T follicular helper cell (primary cell): Measurements from ENCODE around the gene LRRN3.
"Not testable (repeated sequence)": the region's sequence is repeated elsewhere in the genome, so short reads cannot be mapped to it uniquely, and the experiment has no call there.

ENCODE experiments used
- DNase-seq: peaks from one replicate; pipeline ENCODE4 v3.0.0-alpha.2; 2020; ENCODE audit warnings: low read depth
- total RNA-seq, 2 experiments: gene quantifications; one replicate each; lab custom pipeline; 2026; lab: John Stamatoyannopoulos, UW

LRRN3 gene
- total RNA-seq: 17.5 to 21.3 reads per million in 2 experiments

DNA sequence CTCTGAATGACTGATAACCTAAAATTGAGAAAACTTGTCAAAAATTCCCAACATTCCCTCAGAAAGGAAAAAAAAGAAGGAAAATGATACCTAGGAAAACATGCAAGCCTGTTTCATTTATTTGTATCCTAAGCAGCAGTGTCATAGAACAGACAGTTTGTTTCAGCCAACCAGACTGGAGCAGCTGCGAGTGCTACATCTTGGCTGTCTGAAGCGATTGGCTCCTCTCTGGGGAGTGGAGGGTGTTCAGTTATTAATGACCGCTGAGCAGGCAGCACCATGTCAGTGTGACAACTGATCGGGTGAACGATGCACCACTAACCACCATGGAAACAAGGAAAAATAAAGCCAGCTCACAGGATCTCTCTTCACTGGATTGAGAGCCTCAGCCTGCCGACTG is at the start of gene LRRN3:
Gene LRRN3, plus strand, starts transcription at position 282 of the 400 bp plus-strand sequence. CDS start 31,646 bp downstream, outside the sequence.
- no peak for DNase-seq

DNA sequence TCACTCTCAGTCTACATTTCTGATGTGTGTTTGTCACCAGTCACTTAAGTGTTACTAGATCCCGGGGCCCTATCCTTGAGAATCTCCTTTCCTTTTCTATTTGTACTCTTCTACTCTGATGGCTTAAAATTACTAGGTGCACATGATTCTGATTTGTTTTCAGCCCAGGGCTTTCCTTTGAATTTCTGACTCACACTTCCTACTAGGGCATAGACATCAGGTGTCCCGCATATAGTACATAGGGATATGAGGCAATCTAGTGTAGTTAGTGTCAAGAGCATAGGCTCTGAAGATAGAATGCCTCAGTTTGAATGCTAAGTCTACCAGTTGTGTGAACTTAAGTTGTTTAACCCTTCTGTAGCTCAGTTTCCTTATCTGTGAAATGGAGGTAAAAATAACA is 49.4 kb upstream of the LRRN3 start:
- DNase-seq: no peak

DNA sequence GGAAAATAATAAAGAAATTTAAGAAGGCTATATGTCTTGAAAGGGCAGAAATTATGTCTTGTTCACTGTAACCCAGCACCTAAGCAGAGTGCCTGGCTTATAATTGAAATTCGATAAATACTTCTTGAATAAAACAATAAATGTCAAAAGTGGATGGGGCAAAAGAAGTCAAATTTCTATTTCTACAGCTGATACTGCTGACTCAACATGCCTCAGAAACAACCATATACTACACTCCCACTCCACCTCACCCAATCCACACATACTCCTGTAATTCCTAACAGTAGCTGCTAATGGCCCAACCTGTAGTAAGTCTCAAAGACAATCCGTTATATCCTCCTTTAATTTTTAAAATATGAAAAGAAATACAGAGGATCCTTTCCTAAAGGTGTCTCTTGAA is 48.1 kb upstream of the LRRN3 start:
- no peak for DNase-seq

DNA sequence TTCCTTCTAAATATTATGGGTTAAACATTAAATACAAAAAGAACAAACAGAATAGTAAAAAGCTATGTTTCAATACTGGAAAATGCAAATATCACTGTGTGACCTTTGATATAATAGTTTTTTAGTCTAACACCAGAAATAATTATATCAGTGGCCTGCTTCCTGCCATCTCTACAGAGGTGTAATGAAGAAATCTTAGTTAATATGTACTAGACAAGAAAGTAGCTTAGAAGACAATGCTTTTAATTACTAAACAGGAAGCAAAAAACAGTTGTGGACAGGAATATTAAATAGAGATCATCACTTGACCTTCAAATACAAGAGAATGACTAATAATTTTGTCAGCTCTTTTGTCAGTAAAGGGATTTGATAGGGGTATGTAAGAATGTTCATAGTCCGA is 47.4 kb upstream of the LRRN3 start:
- no peak for DNase-seq

DNA sequence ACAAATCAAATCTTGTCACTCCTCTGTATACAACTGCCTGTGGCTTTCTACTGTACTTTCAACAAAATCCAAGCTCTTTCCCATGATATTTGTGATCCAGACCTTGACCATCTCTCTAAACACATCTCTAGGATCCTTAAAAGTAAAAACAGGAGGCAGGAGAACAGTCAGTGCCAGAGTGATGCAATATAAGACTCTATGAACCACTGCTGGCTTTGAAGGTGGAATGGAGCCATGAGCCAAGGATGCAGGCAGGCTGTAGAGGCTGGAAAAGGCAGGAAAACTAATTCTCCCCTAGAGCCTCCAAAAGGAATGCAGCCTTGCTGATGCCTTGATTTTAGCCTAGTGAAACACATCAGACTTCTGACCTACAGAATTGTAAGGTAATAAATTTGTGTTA is 45.5 kb upstream of the LRRN3 start:
- no peak for DNase-seq

DNA sequence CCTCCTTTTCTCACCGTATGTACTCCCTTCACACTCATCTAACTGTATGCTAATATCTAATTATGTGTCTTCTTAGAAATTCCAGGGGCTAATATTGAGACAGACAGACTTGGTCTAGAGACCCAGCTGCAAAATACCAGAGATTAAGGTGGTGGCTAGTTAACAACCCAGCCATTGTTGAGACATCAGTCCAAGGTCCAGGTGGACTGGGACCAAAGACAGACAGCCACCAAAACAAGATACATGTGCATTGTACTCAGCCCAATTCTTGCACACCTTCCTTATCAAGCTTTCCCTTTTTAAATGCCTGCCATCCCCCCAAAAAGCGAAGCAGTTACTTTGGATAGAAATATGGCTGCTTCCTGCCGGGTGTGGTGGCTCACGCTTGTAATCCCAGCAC is 43.3 kb upstream of the LRRN3 start:
- DNase-seq: no peak

DNA sequence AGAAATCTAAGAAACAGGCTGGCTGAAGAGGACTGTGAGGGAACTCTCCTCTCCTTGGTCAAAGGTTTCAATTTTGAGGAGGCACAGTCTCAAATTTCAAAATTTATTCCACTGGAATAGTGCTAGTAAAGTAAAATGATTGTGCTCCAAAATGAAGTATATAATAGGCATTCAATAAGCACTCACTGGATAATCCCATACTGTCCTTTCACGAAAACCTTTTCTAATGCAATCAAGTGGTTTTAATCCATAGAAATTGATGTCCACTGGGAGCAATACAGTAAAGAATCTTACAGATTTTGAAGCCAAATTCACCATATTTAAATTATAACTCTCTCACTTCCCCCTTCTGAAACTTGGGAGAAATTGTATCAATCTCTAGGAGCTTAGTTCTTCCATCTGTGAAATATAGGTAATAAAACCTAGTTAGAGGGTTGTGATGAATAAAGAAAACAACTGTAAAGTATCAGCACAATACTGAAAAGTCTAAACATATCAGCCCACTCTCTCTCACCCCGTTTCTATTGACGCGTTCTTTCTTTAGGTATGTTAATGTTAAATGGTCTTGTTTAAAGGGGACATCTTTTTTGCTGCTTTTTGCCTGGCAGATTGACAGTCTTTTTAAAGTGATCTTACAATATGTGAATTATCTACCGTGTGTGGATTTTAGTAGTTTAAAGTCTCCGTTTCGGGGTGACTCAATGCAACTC is 40.8 kb upstream of the LRRN3 start:
- no peak for DNase-seq

DNA sequence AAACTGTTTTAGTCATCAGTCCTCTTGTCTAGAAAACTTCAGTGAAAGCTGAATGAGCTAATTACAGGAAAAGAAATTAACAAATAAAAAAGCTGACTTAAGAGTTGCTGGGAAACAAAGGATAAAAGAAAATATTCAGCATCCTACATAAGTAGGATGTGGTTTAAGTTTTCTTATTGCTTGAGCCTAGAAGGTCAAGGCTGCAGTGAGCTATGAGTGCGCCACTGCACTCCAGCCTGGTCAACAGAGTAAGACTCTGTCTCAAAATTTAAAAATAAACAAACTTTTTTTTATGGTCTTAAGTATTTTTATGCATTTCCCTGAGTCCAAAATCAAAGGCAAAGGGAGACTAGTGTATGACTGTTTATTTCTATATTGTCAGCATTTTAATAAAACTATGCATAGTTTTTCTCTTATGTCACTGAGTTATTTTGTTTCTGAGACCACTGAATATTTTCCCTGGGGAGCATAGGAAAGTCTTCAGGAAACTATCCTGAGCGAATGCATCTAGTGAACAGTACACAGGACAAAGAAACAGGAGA is 40.0 kb upstream of the LRRN3 start:
- DNase-seq: no peak

DNA sequence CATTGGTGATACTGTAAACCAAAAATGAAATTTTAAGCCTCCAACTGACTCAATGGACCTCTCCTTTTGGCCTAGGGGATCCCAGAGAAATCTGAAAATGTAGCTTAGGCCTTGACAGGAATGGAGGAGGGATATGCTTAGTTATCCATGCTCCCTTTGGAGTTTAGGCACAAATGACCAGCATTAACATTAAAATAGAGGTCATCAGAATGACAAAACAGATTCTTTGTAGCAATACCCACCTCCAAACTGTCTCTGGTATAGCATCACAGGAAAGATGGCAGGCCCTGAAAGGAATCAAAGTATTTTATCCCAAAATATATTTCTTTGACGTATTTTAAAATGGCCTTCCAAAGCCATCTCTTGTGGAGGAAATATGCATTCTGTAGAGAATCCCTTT is 39.1 kb upstream of the LRRN3 start:
- DNase-seq: no peak

DNA sequence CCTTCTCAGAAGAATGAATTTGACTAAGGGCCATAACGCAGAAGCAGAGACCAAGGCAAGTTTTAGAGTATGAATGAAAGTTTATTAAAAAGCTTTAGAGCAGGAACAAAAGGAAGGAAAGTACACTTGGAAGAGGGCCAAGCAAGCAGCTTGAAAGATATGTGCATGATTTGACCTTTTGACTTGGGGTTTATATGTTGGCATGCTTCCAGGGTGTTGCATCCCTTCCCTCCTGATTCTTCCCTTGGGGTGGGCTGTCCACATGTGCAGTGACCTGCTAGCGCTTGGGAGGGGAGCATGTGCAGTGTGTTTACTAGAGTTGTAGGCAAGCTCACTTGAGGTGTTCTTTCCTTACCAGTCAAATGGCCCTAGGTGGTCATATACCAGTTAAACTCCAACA is 37.9 kb upstream of the LRRN3 start:
- no peak for DNase-seq

DNA sequence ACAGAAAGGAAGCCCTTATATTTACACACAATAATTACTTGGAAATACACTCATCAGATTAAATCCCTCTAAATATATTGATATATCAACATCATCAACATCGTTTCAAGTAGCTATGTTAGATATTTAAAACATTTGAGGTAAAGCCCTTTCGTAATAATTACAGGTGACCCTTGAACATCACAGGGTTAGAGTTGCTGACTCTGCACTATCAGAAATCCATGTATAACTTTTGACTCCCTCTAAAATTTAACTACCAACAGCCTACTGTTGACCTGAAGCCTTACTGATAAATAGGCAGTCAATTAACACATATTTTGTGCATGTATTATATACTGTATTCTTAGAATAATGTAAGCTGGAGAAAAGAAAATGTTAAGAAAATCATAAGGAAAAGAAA is 34.6 kb upstream of the LRRN3 start:
- DNase-seq: no peak

DNA sequence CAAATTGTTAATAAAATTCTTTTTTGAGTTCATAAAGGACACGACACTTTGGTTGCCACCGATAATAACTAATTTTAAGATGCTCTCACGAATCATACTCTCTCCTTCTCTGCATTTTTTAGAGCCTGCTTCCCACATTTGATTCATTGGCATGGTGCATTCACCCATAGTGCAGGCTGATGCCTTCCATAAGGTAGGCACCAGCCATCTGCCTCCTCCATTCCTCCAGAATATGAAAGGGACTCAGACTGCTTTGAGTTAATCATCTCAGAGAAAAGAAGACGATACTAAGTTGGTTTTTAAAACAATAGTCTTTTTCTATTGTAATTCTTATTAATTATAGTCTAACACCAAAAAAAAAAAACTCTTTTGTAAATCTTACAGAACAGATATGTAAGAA is 33.9 kb upstream of the LRRN3 start:
- no peak for DNase-seq

DNA sequence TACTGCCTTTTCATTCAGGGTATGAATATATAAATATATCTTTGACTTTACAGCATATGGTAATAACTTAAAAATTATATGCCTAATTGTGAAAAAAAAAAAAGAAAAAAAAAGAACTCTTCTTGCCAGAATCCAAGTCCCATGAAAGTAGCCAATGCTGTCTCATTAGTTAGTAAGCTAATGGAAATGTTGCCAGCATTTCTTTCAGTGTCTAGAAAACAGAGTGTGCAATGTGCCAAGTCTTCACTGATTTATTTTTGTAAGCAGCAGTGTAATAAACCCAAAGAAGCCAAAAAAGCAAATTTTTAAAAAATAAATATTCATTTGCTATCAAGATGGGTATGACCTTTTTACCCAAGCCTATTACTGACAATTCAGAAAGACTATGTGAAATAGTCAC is 31.1 kb upstream of the LRRN3 start:
- DNase-seq: no peak

DNA sequence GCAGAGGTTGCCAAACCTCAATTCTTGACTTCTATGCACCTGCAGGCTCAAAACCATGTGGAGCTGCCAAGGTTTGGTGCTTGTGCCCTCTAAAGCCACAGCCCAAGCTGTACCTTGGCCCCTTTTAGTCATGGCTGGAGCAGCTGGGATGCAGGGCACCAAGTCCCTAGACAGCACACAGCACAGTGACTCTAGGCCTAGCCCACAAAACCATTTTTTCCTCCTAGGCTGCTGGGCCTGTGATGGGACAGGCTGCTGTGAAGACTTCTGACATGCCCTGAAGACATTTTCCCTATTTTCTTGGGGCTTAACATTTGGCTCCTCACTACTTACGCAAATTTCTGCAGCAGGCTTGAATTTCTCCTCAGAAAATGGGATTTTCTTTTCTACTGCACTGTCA is 27.8 kb upstream of the LRRN3 start:
- no peak for DNase-seq

DNA sequence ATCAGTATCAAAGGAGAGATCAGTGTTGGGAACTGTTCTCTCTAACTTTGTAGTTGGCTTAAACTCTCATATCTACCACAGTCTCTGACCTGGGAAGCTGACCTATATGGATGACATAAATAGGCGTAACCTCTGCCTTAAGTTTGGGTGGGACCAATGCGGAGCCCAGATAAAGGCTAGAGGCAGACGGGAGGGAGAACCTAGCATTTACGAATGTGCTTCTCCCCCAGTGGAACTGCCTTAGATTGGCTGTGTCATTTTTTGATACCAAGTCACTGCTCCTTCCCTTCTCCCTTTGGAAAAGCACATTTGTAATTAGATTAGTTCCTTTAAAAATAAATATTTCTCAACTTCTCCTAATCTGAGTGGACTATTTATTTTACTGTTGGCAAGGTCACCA is 23.7 kb upstream of the LRRN3 start:
- DNase-seq: no peak

DNA sequence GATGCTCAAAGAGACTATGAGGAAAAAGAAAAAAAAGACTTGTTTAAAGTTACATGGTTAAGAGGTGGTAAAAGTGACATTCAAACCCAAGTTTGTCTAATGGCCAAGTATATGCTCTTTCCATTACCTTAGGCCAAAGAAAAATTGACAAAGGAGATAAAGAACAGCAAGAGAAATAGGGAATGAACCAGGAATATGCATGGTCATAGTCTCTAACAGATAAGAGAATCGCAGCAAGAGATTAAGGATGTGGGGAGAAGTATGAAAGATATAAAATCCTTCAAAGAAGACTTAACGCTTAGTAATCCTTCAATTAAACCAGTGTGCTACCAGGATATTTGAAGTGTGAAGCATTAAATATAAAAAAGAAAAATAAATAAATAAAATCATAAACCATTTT is 23.2 kb upstream of the LRRN3 start:
- DNase-seq: no peak

DNA sequence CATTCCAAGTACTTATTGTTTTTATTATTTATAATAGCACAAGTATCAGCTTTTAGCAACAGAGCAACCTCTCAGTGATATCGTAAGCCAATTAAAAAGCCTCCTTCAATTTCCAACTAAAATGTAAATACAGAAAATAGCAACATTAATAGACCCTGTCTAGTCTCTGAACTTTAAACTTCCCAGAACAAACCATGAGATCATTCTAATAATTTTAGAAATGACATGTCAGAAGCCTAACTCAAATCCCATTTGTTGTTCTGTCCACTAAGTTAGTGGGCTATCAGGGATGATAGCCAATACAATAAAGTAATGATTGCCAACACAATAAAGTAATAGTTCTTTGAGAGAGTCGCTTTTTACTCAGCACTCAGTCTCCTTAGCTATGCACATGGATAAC is 22.3 kb upstream of the LRRN3 start:
- DNase-seq: no peak

DNA sequence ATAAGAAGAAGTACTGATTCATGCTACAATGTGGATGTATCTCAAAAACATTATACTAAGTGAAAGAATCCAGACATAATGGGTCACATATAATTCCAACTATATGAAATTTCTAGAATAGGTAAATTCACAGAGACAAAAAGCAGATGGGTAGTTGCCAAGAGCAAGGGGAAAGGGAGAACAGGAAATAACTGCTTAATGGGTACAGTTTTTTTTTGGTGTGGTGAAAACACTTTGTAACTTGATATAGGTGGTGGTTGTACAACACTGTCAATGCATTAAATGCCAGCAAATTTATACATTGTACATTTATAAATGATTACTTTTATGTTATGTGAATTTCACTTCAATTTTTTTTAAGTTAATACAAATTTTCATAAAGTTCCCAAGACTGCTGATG is 19.4 kb upstream of the LRRN3 start:
- DNase-seq: no peak

DNA sequence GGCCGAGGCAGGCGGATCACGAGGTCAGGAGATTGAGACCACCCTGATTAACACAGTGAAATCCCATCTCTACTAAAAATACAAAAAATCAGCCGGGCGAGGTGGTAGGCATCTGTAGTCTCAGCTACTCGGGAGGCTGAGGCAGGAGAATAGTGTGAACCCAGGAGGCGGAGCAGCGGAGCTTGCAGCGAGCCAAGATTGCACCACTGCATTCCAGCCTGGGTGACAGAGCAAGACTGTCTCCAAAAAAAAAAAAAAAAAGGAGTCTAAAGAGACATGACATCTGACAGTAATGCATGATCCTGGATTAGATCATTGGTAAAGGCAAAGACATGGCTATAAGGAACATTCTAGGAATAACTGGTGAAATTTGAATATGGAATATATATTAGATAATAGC is 18.3 kb upstream of the LRRN3 start:
- DNase-seq: not testable (repeated sequence)

DNA sequence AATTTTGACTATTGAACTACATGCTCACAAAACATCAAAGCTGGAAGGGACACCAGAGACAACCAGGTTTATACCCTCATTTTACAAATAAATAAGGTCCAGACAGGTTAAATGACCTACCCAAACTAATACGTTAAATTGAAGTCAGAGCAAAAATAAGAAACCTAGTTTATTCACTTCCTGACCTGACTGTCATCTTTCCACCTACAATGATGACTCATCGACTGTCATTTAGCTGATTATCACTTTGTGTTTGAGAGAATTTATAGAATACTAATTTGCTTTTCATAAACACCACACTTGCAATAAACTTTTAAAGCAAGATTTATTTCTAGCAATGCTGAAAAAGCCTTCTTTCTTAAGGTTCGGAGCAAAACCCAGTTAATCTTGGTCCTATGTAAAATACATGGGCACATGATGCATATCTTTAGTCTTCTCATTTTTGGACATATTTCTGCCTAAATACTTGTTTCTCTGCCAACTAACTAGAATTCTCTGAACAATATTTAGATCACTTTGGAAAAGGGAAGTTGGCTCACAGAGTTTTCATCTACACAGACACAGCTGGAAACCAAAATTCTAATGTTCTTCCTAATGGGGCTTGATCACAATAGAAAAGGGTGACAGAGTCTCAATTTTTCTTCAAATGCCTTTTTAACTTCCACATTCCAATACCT is 16.7 kb upstream of the LRRN3 start:
- no peak for DNase-seq

DNA sequence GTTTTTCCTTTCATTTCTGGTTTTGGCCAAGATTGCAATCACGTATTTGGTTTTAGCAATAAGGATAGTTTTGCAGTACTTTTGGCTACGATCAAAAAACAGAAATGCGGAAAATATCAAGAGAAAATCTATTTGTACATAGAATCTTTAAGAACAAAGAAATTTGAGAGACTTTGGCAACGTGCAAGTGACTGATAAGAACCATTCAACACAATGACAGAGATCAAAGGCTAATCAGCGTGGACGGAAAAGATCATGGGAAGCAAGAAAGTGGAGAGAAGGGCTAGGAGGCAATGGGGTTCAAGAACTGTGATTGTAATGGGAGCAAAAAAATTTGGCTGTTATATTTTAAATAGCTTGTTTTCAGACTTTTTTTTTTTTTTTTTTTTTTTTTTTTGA is 16.2 kb upstream of the LRRN3 start:
- DNase-seq: no peak

DNA sequence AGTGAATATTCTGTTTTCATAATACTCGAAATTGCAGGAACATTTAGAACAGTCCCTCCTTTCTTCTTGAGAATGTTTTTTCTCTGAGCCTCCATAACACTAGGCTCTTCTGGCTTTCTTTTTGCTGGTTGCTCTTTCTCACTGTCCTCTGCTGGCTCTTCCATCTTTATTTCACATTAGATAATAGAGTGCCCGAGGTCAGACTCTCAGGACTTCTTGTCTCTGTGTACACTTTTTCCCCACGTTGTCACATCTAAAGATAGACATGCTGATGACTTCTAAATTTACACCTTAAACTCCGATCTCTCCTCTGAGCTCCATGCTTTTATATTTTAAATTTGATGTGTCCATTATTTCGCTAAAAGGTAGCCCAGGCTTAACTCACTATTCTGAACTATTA is 15.4 kb upstream of the LRRN3 start:
- no peak for DNase-seq

DNA sequence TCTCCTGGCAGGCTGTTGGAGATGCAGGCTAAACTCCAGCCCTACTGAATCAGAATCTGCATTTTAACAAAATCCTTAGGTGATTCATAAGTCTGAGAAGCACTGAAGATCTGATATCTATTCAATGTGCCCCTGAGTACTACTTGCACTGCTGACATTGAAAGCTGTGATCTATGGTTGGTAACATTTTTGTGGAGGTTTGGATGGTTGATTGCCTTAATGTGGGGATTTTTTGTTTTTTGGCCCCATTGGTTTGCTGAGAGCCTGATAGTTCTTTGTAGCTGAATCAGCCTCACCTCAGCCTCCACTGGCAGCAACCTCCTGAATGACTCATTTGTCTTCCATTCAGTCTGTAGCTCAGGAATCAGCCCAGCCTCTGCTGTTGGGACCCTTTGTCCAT is 14.7 kb upstream of the LRRN3 start:
- DNase-seq: no peak

DNA sequence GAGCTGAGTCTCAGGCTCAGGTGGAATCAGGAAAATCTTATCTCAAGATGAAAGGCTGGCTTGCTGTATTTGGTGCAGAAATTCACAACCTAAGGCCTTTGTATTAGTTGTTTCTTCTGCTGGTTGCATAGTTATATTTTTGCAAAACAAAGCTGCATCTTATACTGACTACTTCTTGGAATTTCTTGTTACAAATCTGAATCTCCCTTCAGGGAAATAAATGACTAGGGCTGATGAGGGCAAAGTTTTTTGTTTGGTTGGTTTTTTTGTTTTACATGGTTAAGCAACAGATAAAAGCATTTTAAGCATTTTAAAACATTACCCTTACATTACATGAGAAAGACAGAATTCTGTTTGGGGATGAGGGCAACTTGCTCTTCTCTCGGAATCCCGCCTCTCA is 13.9 kb upstream of the LRRN3 start:
- DNase-seq: no peak
